ENCODE data around the gene KCNAB1. TPM values are rescaled to one million over a fixed set of nuclear protein-coding genes. Genes with fewer than 3 reads are reported as not detected.

Gene KCNAB1
- total and polyA plus RNA-seq, 4 experiments from 2014 or later: 0.40 to 0.58 TPM; not detected in 2

GRCh38 chr3:156586905-156587759 lies 466.8 kb downstream of the KCNAB1 start:
- no peaks in the 10 kb centered on the region for H3K27me3 ChIP-seq (ENCODE audit: insufficient read depth, low read length)
- peaks cover 0 to 4% (median 2%) of the 10 kb centered on the region in 4 donors for H3K4me1 Mint-ChIP-seq
- no peak overlapping the region for H3K27ac Mint-ChIP-seq
- no peak overlapping the region for H3K27ac ChIP-seq (ENCODE audit: low read depth, low read length)
- no peaks in the 10 kb centered on the region for H3K9me3 ChIP-seq (ENCODE audit: control insufficient read depth in 1 of 2, low read length in 2 of 2)
- H3K27me3 Mint-ChIP-seq: peaks cover 2 to 5% of the 10 kb centered on the region in 2 donors
- peaks cover 0 to 5% (median 0%) of the 10 kb centered on the region in 8 donors for H3K9me3 Mint-ChIP-seq
- no peak for DNase-seq
- intact Hi-C loops (cut with micrococcal nuclease): no loop called here
- H3K36me3 ChIP-seq (ENCODE audit: insufficient read depth, low read length): no peaks in the 10 kb centered on the region
- CTCF ChIA-PET (ENCODE audit: partially characterized antibody): no interaction called here
- H3K4me3 ChIP-seq (ENCODE audit: low read length in 2 of 2): no peak overlapping the region
- no peaks in the 10 kb centered on the region for H3K36me3 Mint-ChIP-seq
- H3K4me3 Mint-ChIP-seq: no peak overlapping the region
- H3K4me1 ChIP-seq (ENCODE audit: insufficient read depth, low read length): peaks cover 4% of the 10 kb centered on the region
- POLR2A ChIA-PET (ENCODE audit: partially characterized antibody): no interaction called here

DNA sequence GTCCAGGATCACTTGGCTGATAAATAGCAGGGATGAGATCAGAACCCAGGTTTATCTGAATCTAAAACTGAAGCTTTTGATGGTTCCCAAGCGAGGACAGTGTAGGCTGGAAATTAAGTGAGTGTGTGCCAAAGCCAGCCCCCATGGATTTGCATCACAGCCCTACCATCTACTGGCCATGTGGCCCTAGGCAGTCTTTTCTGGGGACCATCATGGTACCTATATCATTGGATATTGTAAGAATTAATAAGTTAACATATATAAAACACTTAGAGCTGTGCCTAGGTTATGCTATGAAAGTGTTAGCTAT lies 467.3 kb downstream of the KCNAB1 start:
- H3K4me1 ChIP-seq (ENCODE audit: insufficient read depth, low read length): peaks cover 4% of the 10 kb centered on the region
- no peak overlapping the region for H3K4me3 ChIP-seq (ENCODE audit: low read length in 2 of 2)
- no peak overlapping the region for H3K27ac ChIP-seq (ENCODE audit: low read depth, low read length)
- no peak for DNase-seq
- CTCF ChIA-PET (ENCODE audit: partially characterized antibody): interaction anchor here (1.4 kb wide), 1 partner anchor 9 kb away, joined by 3 read pairs; no protein-coding TSS in a partner anchor
- no peaks in the 10 kb centered on the region for H3K9me3 ChIP-seq (ENCODE audit: control insufficient read depth in 1 of 2, low read length in 2 of 2)
- peaks cover 0 to 5% (median 0%) of the 10 kb centered on the region in 8 donors for H3K9me3 Mint-ChIP-seq
- H3K4me3 Mint-ChIP-seq: no peak overlapping the region
- no peaks in the 10 kb centered on the region for H3K27me3 ChIP-seq (ENCODE audit: insufficient read depth, low read length)
- no peak overlapping the region for H3K27ac Mint-ChIP-seq
- H3K4me1 Mint-ChIP-seq: peaks cover 0 to 4% (median 2%) of the 10 kb centered on the region in 4 donors
- peaks cover 2 to 5% of the 10 kb centered on the region in 2 donors for H3K27me3 Mint-ChIP-seq
- intact Hi-C loops (cut with micrococcal nuclease): no loop called here
- POLR2A ChIA-PET (ENCODE audit: partially characterized antibody): no interaction called here
- no peaks in the 10 kb centered on the region for H3K36me3 ChIP-seq (ENCODE audit: insufficient read depth, low read length)
- no peaks in the 10 kb centered on the region for H3K36me3 Mint-ChIP-seq

Other genes with a start within 250 kb of the KCNAB1 start
- 10 to 100 TPM; 50.5 to 53.2 TPM for gene GMPS, start 249.9 kb upstream of the KCNAB1 start, total RNA-seq
- gene GMPS, start 249.9 kb upstream of the KCNAB1 start, polyA plus RNA-seq: 100 to 1,000 TPM in 1 of 2 donors, 10 to 100 TPM in 1; 74.9 to 103 TPM

Data from CD4-positive, alpha-beta memory T cell (primary cell).